Medulla oblongata (tissue), 1 donor: Measurements from ENCODE around the gene GRK5.
"Not testable (repeated sequence)": the region's sequence is repeated elsewhere in the genome, so short reads cannot be mapped to it uniquely, and the experiment has no call there.

ENCODE experiments used
- DNase-seq: peaks from one replicate; pipeline ENCODE4 v3.0.0-alpha.2; 2015; ENCODE audit errors: extremely low spot score

The GRK5 gene

GRCh38 chr10:119274519-119275045 lies 67.2 kb downstream of the GRK5 start:
- no peak for DNase-seq

- no peak for DNase-seq
Measured at GRCh38 chr10:119275085-119275484, 67.7 kb downstream of the GRK5 start.

- not testable (repeated sequence) for DNase-seq
Measured at GRCh38 chr10:119276194-119276593, 68.8 kb downstream of the GRK5 start.

GRCh38 chr10:119278126-119278709 lies 70.8 kb downstream of the GRK5 start:
- DNase-seq = no peak

GRCh38 chr10:119279441-119279840 lies 72.1 kb downstream of the GRK5 start:
- no peak for DNase-seq

GRCh38 chr10:119281581-119282071 lies 74.3 kb downstream of the GRK5 start:
- peak; percentile 74 for DNase-seq

- no peak for DNase-seq
Measured at GRCh38 chr10:119282446-119282845, 75.1 kb downstream of the GRK5 start.

- DNase-seq = no peak
Measured at GRCh38 chr10:119283387-119283786, 76.0 kb downstream of the GRK5 start.

GRCh38 chr10:119283818-119284217 lies 76.4 kb downstream of the GRK5 start:
- DNase-seq = no peak

GRCh38 chr10:119284679-119285096 lies 77.3 kb downstream of the GRK5 start:
- DNase-seq = no peak

GRCh38 chr10:119285495-119286267 lies 78.3 kb downstream of the GRK5 start:
- no peak for DNase-seq

GRCh38 chr10:119286516-119286915 lies 79.1 kb downstream of the GRK5 start:
- DNase-seq = no peak

GRCh38 chr10:119286983-119287633 lies 79.7 kb downstream of the GRK5 start:
- DNase-seq = no peak

- no peak for DNase-seq
Measured at GRCh38 chr10:119288574-119289001, 81.2 kb downstream of the GRK5 start.

- DNase-seq = peak; percentile 81
Measured at GRCh38 chr10:119289227-119289920, 82.0 kb downstream of the GRK5 start.

GRCh38 chr10:119290301-119291048 lies 83.1 kb downstream of the GRK5 start:
- DNase-seq = peak; percentile 34

- no peak for DNase-seq
Measured at GRCh38 chr10:119291223-119291900, 84.0 kb downstream of the GRK5 start.

GRCh38 chr10:119292968-119293760 lies 85.8 kb downstream of the GRK5 start:
- no peak for DNase-seq

GRCh38 chr10:119296703-119297102 lies 89.3 kb downstream of the GRK5 start:
- DNase-seq = no peak
